ENCODE data around the gene CHST9. TPM values are rescaled to one million over a fixed set of nuclear protein-coding genes. Genes with fewer than 3 reads are reported as not detected.

CHST9 gene
- total and polyA plus RNA-seq, 7 donors = under 0.01 to 0.11 (median 0.07) TPM; not detected in 2

DNA sequence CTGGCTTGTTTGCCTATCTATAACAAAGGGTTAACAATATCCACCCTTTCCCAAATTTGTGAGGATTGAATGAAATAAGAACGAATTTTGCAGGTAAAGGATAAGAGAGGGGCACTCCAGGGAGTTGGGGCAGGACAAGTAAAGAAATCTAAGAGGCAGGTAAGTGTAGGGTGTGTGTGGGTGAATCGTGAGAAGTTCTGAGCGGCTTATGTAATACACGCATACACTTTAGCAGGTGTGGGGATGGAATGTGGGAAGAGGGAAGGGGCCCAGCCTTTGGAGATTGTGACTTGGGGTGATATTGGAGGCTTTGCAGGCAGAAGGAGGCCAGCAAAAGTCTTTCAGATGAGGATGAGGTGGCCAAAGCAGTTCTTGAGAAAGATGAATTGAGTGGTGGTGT lies 236.4 kb downstream of the CHST9 start:
- Histone ChIP-seq H3K27ac (no peak overlapping the region), H3K9me3 (no peaks in the 10 kb centered on the region), H3K27me3 (ENCODE audit: insufficient read depth in 3 of 3, low read length in 2 of 3) (peaks cover 0 to 2% (median 0%) of the 10 kb centered on the region in 3 donors), H3K36me3 (ENCODE audit: insufficient read depth in 1 of 2, low read depth in 1 of 2) (no peaks in the 10 kb centered on the region), H3K4me3 (no peak overlapping the region), H3K4me1 (no peaks in the 10 kb centered on the region)
- ATAC-seq = no peak
- WGBS, 3 donors = 81 to 86% (median 84%) methylated on average over 4 of the region's 4 CpGs
- intact Hi-C loops (cut with DNase I) = no loop called here
- DNase-seq = no peak
- TF ChIP-seq, protein P1, sequence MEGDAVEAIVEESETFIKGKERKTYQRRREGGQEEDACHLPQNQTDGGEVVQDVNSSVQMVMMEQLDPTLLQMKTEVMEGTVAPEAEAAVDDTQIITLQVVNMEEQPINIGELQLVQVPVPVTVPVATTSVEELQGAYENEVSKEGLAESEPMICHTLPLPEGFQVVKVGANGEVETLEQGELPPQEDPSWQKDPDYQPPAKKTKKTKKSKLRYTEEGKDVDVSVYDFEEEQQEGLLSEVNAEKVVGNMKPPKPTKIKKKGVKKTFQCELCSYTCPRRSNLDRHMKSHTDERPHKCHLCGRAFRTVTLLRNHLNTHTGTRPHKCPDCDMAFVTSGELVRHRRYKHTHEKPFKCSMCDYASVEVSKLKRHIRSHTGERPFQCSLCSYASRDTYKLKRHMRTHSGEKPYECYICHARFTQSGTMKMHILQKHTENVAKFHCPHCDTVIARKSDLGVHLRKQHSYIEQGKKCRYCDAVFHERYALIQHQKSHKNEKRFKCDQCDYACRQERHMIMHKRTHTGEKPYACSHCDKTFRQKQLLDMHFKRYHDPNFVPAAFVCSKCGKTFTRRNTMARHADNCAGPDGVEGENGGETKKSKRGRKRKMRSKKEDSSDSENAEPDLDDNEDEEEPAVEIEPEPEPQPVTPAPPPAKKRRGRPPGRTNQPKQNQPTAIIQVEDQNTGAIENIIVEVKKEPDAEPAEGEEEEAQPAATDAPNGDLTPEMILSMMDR (IDR thresholded peaks at IDR 0.05) = no peak

DNA sequence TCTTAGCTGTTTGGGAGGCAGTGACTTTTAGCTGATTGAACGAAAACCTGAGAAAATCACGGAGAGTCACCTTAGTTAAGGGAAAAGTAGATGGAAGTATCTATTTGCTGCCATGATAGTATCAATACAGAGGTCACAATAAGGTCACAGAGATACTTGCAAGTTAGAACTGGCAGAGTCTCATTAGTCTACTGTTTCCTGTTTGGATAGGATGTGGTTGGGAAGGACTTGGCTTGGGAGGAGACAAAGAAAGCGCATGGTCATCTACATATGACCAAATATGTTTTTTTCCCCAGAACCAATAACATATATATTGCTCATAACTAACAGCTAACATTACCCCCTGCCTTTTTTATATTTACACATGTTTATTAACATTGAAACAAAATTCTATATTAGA lies 241.2 kb downstream of the CHST9 start:
- intact Hi-C loops (cut with DNase I) = no loop called here
- Histone ChIP-seq H3K9me3 (no peaks in the 10 kb centered on the region), H3K27ac (no peak overlapping the region), H3K36me3 (ENCODE audit: insufficient read depth in 1 of 2, low read depth in 1 of 2) (no peaks in the 10 kb centered on the region), H3K4me3 (no peak overlapping the region), H3K27me3 (ENCODE audit: insufficient read depth in 3 of 3, low read length in 2 of 3) (no peaks in the 10 kb centered on the region), H3K4me1 (peaks cover 14% of the 10 kb centered on the region)
- TF ChIP-seq, protein P1 (IDR thresholded peaks at IDR 0.05) = no peak
- 88 to 91% (median 89%) methylated on average over 3 of the region's 3 CpGs for WGBS, 3 donors
- ATAC-seq = no peak
- no peak for DNase-seq

DNA sequence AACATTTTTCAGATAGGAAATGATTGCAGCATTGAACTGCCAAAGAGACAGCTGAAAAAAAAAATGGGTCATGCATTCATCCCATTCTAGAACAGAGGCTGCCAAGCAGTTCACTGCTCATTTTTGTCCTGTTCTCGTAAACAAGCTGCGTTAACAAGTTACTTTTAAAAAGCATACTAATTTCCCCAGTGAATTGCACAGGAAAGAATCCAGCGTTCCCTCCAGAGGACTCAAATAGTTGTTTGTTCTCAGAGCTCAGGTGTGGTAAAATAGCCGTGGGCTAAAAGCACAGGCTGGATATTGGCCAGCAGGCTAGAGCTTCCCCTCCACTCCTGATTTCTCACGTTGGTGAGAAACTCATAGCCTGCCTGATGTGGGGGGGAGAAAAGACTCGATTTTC lies 243.5 kb downstream of the CHST9 start:
- intact Hi-C loops (cut with DNase I) = no loop called here
- no peak for ATAC-seq

DNA sequence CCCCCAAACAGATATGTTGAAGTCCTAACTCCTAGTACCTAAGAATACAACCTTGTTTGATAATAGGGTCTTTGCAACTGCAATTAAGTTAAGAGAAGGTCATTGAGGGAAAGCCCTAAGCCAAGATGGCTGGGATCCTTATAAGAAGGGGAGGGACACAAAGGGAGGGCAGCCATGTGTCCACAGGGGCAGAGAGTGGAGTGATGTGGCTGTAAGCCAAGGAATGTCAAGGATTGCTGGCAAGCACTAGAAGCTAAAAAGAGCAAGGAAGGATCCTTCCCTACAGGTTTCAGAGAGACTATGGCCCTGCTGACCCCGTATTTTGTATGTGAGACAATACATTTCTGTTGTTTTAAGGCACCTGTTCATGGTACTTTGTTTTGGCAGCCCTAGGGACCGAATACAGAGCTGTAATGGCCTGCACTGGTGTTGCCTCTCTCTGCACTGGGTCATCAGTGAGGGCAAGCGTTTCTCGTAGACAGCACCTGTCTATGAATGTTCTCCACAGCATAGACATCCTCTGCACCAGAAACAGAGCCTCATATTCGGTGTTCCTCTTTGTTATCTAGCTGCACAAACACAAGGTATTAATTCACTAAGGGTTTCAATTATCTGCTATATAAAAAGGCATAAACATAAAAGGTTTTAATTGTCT lies 244.2 kb downstream of the CHST9 start:
- H3K9me3 ChIP-seq = no peaks in the 10 kb centered on the region
- 28 to 41% (median 31%) methylated on average over 5 of the region's 5 CpGs for WGBS, 3 donors
- TF ChIP-seq, protein P1 (IDR thresholded peaks at IDR 0.05) = no peak
- H3K27me3 ChIP-seq (ENCODE audit: insufficient read depth in 3 of 3, low read length in 2 of 3) = no peaks in the 10 kb centered on the region
- H3K4me3 ChIP-seq = no peak overlapping the region
- peak in 1 of 4 donors; percentile 36 for ATAC-seq
- intact Hi-C loops (cut with DNase I) = no loop called here
- H3K36me3 ChIP-seq (ENCODE audit: insufficient read depth in 1 of 2, low read depth in 1 of 2) = no peaks in the 10 kb centered on the region
- H3K27ac ChIP-seq = no peak overlapping the region
- DNase-seq = no peak
- peaks cover 17% of the 10 kb centered on the region for H3K4me1 ChIP-seq

More for the DNA sequence above, 243.5 kb downstream of the CHST9 start:
- Histone ChIP-seq H3K9me3 (no peaks in the 10 kb centered on the region), H3K27ac (no peak overlapping the region), H3K4me3 (peak overlapping the region; percentile 44), H3K36me3 (ENCODE audit: insufficient read depth in 1 of 2, low read depth in 1 of 2) (no peaks in the 10 kb centered on the region), H3K4me1 (peaks cover 17% of the 10 kb centered on the region), H3K27me3 (ENCODE audit: insufficient read depth in 3 of 3, low read length in 2 of 3) (no peaks in the 10 kb centered on the region)
- WGBS, 3 donors = 11 to 17% (median 12%) methylated on average over 6 of the region's 6 CpGs
- TF ChIP-seq, protein P1 (IDR thresholded peaks at IDR 0.05) = no peak
- DNase-seq = no peak

DNA sequence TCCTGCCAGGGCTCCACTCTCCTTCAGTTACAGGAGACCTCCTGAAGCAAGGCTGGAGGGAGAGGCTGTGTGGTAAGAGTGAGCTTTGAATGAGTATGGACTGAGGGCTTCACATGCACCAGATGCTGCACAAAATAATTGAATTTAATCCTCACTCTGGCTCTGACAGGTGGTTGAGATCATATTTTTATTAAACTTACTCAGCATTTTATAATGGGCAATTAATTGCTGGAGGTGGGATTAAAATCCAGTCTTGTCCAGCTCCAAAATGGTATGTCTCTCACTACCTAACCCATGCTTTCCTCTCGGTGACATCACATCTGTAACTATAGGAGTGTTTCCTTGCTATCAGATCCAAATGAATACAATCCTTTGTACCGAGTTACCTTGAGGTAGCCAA lies 253.4 kb downstream of the CHST9 start:
- TF ChIP-seq, protein P1 (IDR thresholded peaks at IDR 0.05) = no peak
- no peak overlapping the region for H3K27ac ChIP-seq
- H3K4me1 ChIP-seq = no peaks in the 10 kb centered on the region
- no peaks in the 10 kb centered on the region for H3K9me3 ChIP-seq
- 76 to 82% (median 80%) methylated on average over 2 of the region's 2 CpGs for WGBS, 3 donors
- DNase-seq (no peak), ATAC-seq (no peak)
- no peaks in the 10 kb centered on the region for H3K27me3 ChIP-seq (ENCODE audit: insufficient read depth in 3 of 3, low read length in 2 of 3)
- no peaks in the 10 kb centered on the region for H3K36me3 ChIP-seq (ENCODE audit: insufficient read depth in 1 of 2, low read depth in 1 of 2)
- no peak overlapping the region for H3K4me3 ChIP-seq
- intact Hi-C loops (cut with DNase I) = no loop called here
